H1 (cell line): Measurements from ENCODE around the gene ALPP. TPM values are rescaled to one million over a fixed set of nuclear protein-coding genes. Genes with fewer than 3 reads are reported as not detected.

ENCODE experiments used
- CTCF ChIA-PET: fragments of 300-600 bp; sonication (Branson Sonifier 250); formaldehyde crosslinking; loops from one replicate; lab custom pipeline; 2021; ENCODE audit not compliant: partially characterized antibody; lab: Charles Lee
- POLR2A ChIA-PET: fragments of 300-600 bp; sonication (Branson Sonifier 250); formaldehyde crosslinking; loops from one replicate; lab custom pipeline; 2021; ENCODE audit warnings: inconsistent platforms; ENCODE audit not compliant: partially characterized antibody; lab: Charles Lee
- DNase-seq, 2 experiments: peaks; one replicate each; pipeline versions ENCODE4 v3.0.0 to v3.0.0-alpha.2; 2010 to 2022; ENCODE audit warnings: low spot score in 2 of 2, low read depth in 1 of 2, mixed read lengths in 1 of 2
- FAIRE-seq: peaks from 2 replicates; lab custom pipeline; 2011; peaks lifted over from hg19 to GRCh38; lab: Jason Lieb, UNC
- H2AFZ ChIP-seq: 2 replicates; pipeline ENCODE4 v1.8.1; 2012; ENCODE audit warnings: low read length, inconsistent platforms
- H2AK5ac ChIP-seq: 2 replicates; pipeline ENCODE4 v1.6.1; 2013; ENCODE audit warnings: low read depth, low read length
- H2BK120ac ChIP-seq: replicated peaks from 2 replicates; pipeline ENCODE3; 2013; ENCODE audit warnings: low read depth, low read length, inconsistent platforms
- H2BK12ac ChIP-seq: 2 replicates; pipeline ENCODE4 v1.6.1; 2013; ENCODE audit warnings: low read depth, low read length
- H2BK15ac ChIP-seq: 2 replicates; pipeline ENCODE4 v1.6.1; 2013; ENCODE audit warnings: low read length
- H2BK20ac ChIP-seq: 2 replicates; pipeline ENCODE4 v1.6.1; 2013; ENCODE audit warnings: low read length
- H2BK5ac ChIP-seq: 2 replicates; pipeline ENCODE4 v1.6.1; 2013; ENCODE audit warnings: low read depth, low read length
- H3K14ac ChIP-seq: 2 replicates; pipeline ENCODE4 v1.6.1; 2013; ENCODE audit warnings: inconsistent platforms; ENCODE audit not compliant: insufficient read length
- H3K18ac ChIP-seq: 2 replicates; pipeline ENCODE4 v1.6.1; 2013; ENCODE audit warnings: low read length; ENCODE audit errors: extremely low read depth
- H3K23ac ChIP-seq: 2 replicates; pipeline ENCODE4 v1.6.1; 2013; ENCODE audit warnings: inconsistent platforms; ENCODE audit not compliant: insufficient read length
- H3K23me2 ChIP-seq: 2 replicates; pipeline ENCODE4 v1.6.1; 2013; ENCODE audit warnings: low read depth, low read length
- H3K27ac ChIP-seq: 2 replicates; pipeline ENCODE4 v1.6.1; 2011; ENCODE audit warnings: low read depth, low read length, inconsistent platforms
- H3K27me3 ChIP-seq, 4 experiments: replicated peaks in 1 of 4; 1 replicate in 1 of 4; 2 replicates in 3 of 4; pipeline versions ENCODE4 v1.6.1 to v1.8.1; 2011 to 2013; ENCODE audit warnings: low read length in 3 of 4, mild to moderate bottlenecking in 3 of 4, inconsistent platforms in 2 of 4, mixed read lengths in 2 of 4, moderate library complexity in 1 of 4; ENCODE audit not compliant: control insufficient read depth in 3 of 4, insufficient read depth in 3 of 4; ENCODE audit errors: extremely low read depth in 1 of 4
- H3K36me3 ChIP-seq, 4 experiments: 2 replicates each; pipeline versions ENCODE4 v1.6.1 to v1.8.1; 2011 to 2013; ENCODE audit warnings: mild to moderate bottlenecking in 4 of 4, low read length in 3 of 4, moderate library complexity in 2 of 4, control low read depth in 1 of 4, inconsistent platforms in 1 of 4; ENCODE audit not compliant: insufficient read depth in 4 of 4, control insufficient read depth in 2 of 4
- H3K4ac ChIP-seq: replicated peaks from 2 replicates; pipeline ENCODE3; 2013; ENCODE audit warnings: low read length, low read depth, mixed read lengths, inconsistent platforms; ENCODE audit not compliant: insufficient read length
- H3K4me1 ChIP-seq, 4 experiments: replicated peaks in 1 of 4; 1 replicate in 1 of 4; 2 replicates in 3 of 4; pipeline versions ENCODE4 v1.6.1 to v1.8.1; 2011 to 2013; ENCODE audit warnings: low read length in 3 of 4, inconsistent platforms in 2 of 4, mixed read lengths in 1 of 4; ENCODE audit not compliant: insufficient read depth in 4 of 4, control insufficient read depth in 3 of 4
- H3K4me2 ChIP-seq, 2 experiments: 2 replicates each; pipeline versions ENCODE4 v1.6.1 to v1.8.1; 2011 to 2013; ENCODE audit warnings: low read depth in 2 of 2, low read length in 2 of 2, control low read depth in 1 of 2, inconsistent platforms in 1 of 2, mild to moderate bottlenecking in 1 of 2; ENCODE audit not compliant: insufficient read depth in 1 of 2
- H3K4me3 ChIP-seq, 4 experiments: fragments of 200-600, 300-600 bp in 1 of 4; sonication (generic), shearing (Covaris generic), sonication (Bioruptor Twin) in 1 of 4; 2 replicates each; pipeline versions ENCODE4 v1.5.1 to v1.8.1; 2011 to 2016; ENCODE audit warnings: low read length in 4 of 4, low read depth in 3 of 4, control low read depth in 2 of 4, inconsistent platforms in 2 of 4, mild to moderate bottlenecking in 2 of 4, mixed read lengths in 1 of 4, moderate library complexity in 1 of 4; ENCODE audit not compliant: insufficient read depth in 2 of 4; ENCODE audit errors: extremely low read depth in 1 of 4
- H3K56ac ChIP-seq: replicated peaks from 2 replicates; pipeline ENCODE3; 2013; ENCODE audit warnings: low read depth, mild to moderate bottlenecking, mixed read lengths, low read length, inconsistent platforms; ENCODE audit not compliant: insufficient read length
- H3K79me1 ChIP-seq: 2 replicates; pipeline ENCODE4 v1.6.1; 2013; ENCODE audit warnings: low read depth, low read length, control low read depth
- H3K79me2 ChIP-seq, 2 experiments: 2 replicates each; pipeline versions ENCODE4 v1.6.1 to v1.8.1; 2012 to 2013; ENCODE audit warnings: low read length in 2 of 2, mild to moderate bottlenecking in 2 of 2, inconsistent platforms in 1 of 2; ENCODE audit not compliant: insufficient read depth in 2 of 2, control insufficient read depth in 1 of 2
- H3K9ac ChIP-seq, 4 experiments: replicated peaks in 1 of 4; 1 replicate in 1 of 4; 2 replicates in 3 of 4; pipeline versions ENCODE4 v1.6.1 to v1.8.1; 2011 to 2013; ENCODE audit warnings: low read depth in 3 of 4, low read length in 3 of 4, control low read depth in 2 of 4, mild to moderate bottlenecking in 2 of 4, moderate library complexity in 2 of 4, inconsistent platforms in 1 of 4; ENCODE audit errors: extremely low read depth in 1 of 4
- H3K9me3 ChIP-seq, 2 experiments: 2 replicates each; pipeline versions ENCODE4 v1.6.1 to v1.8.1; 2012 to 2013; ENCODE audit warnings: mild to moderate bottlenecking in 2 of 2, moderate library complexity in 2 of 2, control low read depth in 1 of 2, inconsistent platforms in 1 of 2, low read depth in 1 of 2, low read length in 1 of 2, mixed read lengths in 1 of 2; ENCODE audit not compliant: insufficient read depth in 2 of 2
- H4K20me1 ChIP-seq, 2 experiments: replicated peaks in 1 of 2; 2 replicates each; pipeline versions ENCODE3 to v1.8.1; 2011 to 2013; ENCODE audit warnings: inconsistent platforms in 2 of 2, low read length in 2 of 2, mild to moderate bottlenecking in 1 of 2; ENCODE audit not compliant: insufficient read depth in 2 of 2, control insufficient read depth in 1 of 2
- H4K5ac ChIP-seq: 2 replicates; pipeline ENCODE4 v1.6.1; 2013; ENCODE audit warnings: low read length, low read depth, mixed read lengths, inconsistent platforms; ENCODE audit not compliant: insufficient read length
- H4K8ac ChIP-seq: 2 replicates; pipeline ENCODE4 v1.8.0; 2013; ENCODE audit warnings: mild to moderate bottlenecking, moderate library complexity, low read length, inconsistent platforms; ENCODE audit not compliant: insufficient read depth; ENCODE audit errors: extremely low read depth
- H4K91ac ChIP-seq: replicated peaks from 2 replicates; pipeline ENCODE3; 2013; ENCODE audit warnings: low read length, mixed read lengths, inconsistent platforms; ENCODE audit not compliant: insufficient read length
- SUZ12 ChIP-seq: fragments of 200-600 bp; sonication (generic); IDR thresholded peaks from 2 replicates; pipeline ENCODE4 v1.6.1; 2012; ENCODE audit warnings: mild to moderate bottlenecking, inconsistent platforms, low read length, moderate library complexity, mixed read lengths
- WGBS, 2 experiments: shearing (Covaris generic) in 1 of 2; methylation state at CpG; one replicate each; pipeline versions ENCODE4 v1.1.6 to v1.1.7; 2013 to 2015; ENCODE audit warnings: low lambda C conversion rate in 2 of 2, mixed read lengths in 2 of 2, inconsistent platforms in 1 of 2, low coverage in 1 of 2, missing lambda C conversion rate in 1 of 2; ENCODE audit not compliant: insufficient replicate concordance in 2 of 2, insufficient coverage in 1 of 2, insufficient read length in 1 of 2; ENCODE audit errors: extremely low coverage in 1 of 2, missing lambda C conversion rate in 1 of 2; 5-methylcytosine and 5-hydroxymethylcytosine counted together
- polyA plus RNA-seq, 7 experiments: library from polyadenylated mRNA; depleted of rRNA in 3 of 7; stranded (reverse) in 5 of 7; unstranded in 2 of 7; fragments of >200 nt in 5 of 7; fragments of 200-250 nt in 2 of 7; gene quantifications; 1 replicate in 5 of 7; 2 replicates in 1 of 7; 4 replicates in 1 of 7; pipeline versions ENCODE4 v1.2.1 to v1.2.3, GENCODE V29; 2011 to 2013; ENCODE audit warnings: missing spikeins in 2 of 7, mixed read lengths in 2 of 7
- total RNA-seq: library from RNA; stranded (reverse); fragmentation: NEBNext Ultra II Directional; extraction: Animal tissue kit (Norgen Biotek cat#: 25700); gene quantifications from 2 replicates; pipeline ENCODE4 v1.2.1, GENCODE V29; 2021

The ALPP gene
- total and polyA plus RNA-seq, 2 of the 8 experiments (the other 6 are each of a cell fraction or from before 2014, with no cell fraction given) = 0.15 TPM

DNA sequence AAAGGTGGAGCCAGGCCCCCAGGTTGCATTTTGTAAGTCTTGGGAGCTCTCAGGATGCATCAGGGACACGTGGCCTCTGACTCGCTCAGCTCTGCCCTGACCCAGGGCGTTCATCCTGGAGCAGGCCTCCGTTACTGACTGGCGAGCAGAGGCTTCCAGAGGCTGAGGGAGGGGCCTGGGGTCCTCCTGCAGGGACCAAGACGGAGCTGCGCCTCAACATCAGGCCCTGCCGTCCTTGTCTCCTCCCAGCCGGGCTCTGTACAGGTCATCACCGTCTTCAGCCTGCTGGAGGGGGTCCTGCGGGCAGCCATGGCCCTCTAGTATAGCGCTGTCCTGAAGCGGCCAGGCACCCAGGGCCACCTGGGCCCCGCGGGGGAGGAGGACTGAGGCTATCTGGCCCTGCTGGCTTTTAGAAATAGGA lies 10.2 kb upstream of the ALPP start:
- 87% methylated on average over 15 of the region's 15 CpGs; no CpG with 5 or more reads in 1 of the 2 experiments for WGBS, 2 experiments
- CTCF ChIA-PET = interaction anchor here (0.7 to 9.5 kb wide), 35 partner anchors 8 to 468 kb away, joined by 3 to 100 read pairs (median 6); partner anchors contain the start of gene ALPP

More for the DNA sequence above, 10.2 kb upstream of the ALPP start:
- no peaks in the 10 kb centered on the region for H4K20me1 ChIP-seq
- no peaks in the 10 kb centered on the region for H3K9me3 ChIP-seq
- no peak for TF ChIP-seq SUZ12
- no peak overlapping the region for H3K56ac ChIP-seq
- no peak overlapping the region for H2BK120ac ChIP-seq
- no peaks in the 10 kb centered on the region for H3K79me1 ChIP-seq
- no peaks in the 10 kb centered on the region for H3K79me2 ChIP-seq
- H3K4me3 ChIP-seq = no peak overlapping the region
- no peaks in the 10 kb centered on the region for H3K23me2 ChIP-seq
- DNase-seq (no peak), FAIRE-seq (no peak)
- no peak overlapping the region for H3K9ac ChIP-seq
- no peak overlapping the region for H3K14ac ChIP-seq
- no peak overlapping the region for H2AK5ac ChIP-seq
- H3K18ac ChIP-seq = no peak overlapping the region; the same call in 1 of the 2 replicates
- H2BK12ac ChIP-seq = peak overlapping the region; percentile 68; the same call in 1 of the 2 replicates
- H3K23ac ChIP-seq = no peak overlapping the region
- no peak overlapping the region for H2BK20ac ChIP-seq
- H3K27me3 ChIP-seq = no peaks in the 10 kb centered on the region
- H2AFZ ChIP-seq = no peak overlapping the region
- no peak overlapping the region for H2BK5ac ChIP-seq
- no peak overlapping the region for H3K4me2 ChIP-seq
- no peak overlapping the region for H3K4ac ChIP-seq
- peak overlapping the region; percentile 71; the same call in 1 of the 2 replicates for H4K8ac ChIP-seq
- no peaks in the 10 kb centered on the region for H3K36me3 ChIP-seq
- H2BK15ac ChIP-seq = no peak overlapping the region
- POLR2A ChIA-PET = interaction anchor here (0.8 to 1.4 kb wide), 5 partner anchors 14 to 71 kb away, joined by 3 to 5 read pairs (median 3); no protein-coding TSS in a partner anchor
- no peak overlapping the region for H3K27ac ChIP-seq
- no peak overlapping the region for H4K91ac ChIP-seq
- no peak overlapping the region for H4K5ac ChIP-seq
- H3K4me1 ChIP-seq = peaks cover 0 to 18% (median 6%) of the 10 kb centered on the region in 4 experiments; a peak in 6 of 7 replicates
